Measurements from ENCODE around the gene FBXO8. TPM values are rescaled to one million over a fixed set of nuclear protein-coding genes. Genes with fewer than 3 reads are reported as not detected.

Gene FBXO8
- total and polyA plus RNA-seq, 4 donors = 15.6 to 48.0 (median 22.3) TPM

GRCh38 chr4:174216799-174217272 lies 66.6 kb downstream of the FBXO8 start:
- no peak for TF ChIP-seq CTCF (IDR thresholded peaks at IDR 0.05; ENCODE audit: control extremely low read depth, extremely low read depth)
- 6 to 14% methylated on average over 15 of the region's 15 CpGs for WGBS, 2 donors
- Histone ChIP-seq H3K4me1 (ENCODE audit: control insufficient read depth in 5 of 5, insufficient read depth in 5 of 5, low read length in 5 of 5) (peaks cover 0 to 41% (median 12%) of the 10 kb centered on the region in 5 donors), H3K9me3 (ENCODE audit: control insufficient read depth in 4 of 4, insufficient read depth in 3 of 4, low read length in 3 of 4) (peaks cover 0 to 4% (median 0%) of the 10 kb centered on the region in 4 donors), H3K27ac (ENCODE audit: low read depth in 1 of 2, low read length in 1 of 2) (no peak overlapping the region), H3K9ac (ENCODE audit: insufficient read depth in 1 of 2, low read length in 2 of 2) (no peak overlapping the region), H3K27me3 (ENCODE audit: control insufficient read depth in 3 of 3, insufficient read depth in 3 of 3, low read length in 2 of 3) (peaks cover 0 to 92% (median 81%) of the 10 kb centered on the region in 3 donors), H3K36me3 (ENCODE audit: control insufficient read depth in 4 of 4, insufficient read depth in 4 of 4, low read length in 4 of 4) (no peaks in the 10 kb centered on the region), H3K4me3 (no peak overlapping the region)
- ATAC-seq (ENCODE audit: insufficient read depth, low FRiP score) = no peak
- DNase-seq = no peak

GRCh38 chr4:174215961-174216680 lies 67.3 kb downstream of the FBXO8 start:
- WGBS, 2 donors = 6 to 7% methylated on average over 11 of the region's 11 CpGs
- H3K36me3 ChIP-seq (ENCODE audit: control insufficient read depth in 4 of 4, insufficient read depth in 4 of 4, low read length in 4 of 4) = no peaks in the 10 kb centered on the region
- no peak overlapping the region for H3K9ac ChIP-seq (ENCODE audit: insufficient read depth in 1 of 2, low read length in 2 of 2)
- H3K4me1 ChIP-seq (ENCODE audit: control insufficient read depth in 5 of 5, insufficient read depth in 5 of 5, low read length in 5 of 5) = peaks cover 0 to 46% (median 12%) of the 10 kb centered on the region in 5 donors
- H3K9me3 ChIP-seq (ENCODE audit: control insufficient read depth in 4 of 4, insufficient read depth in 3 of 4, low read length in 3 of 4) = peaks cover 0 to 7% (median 0%) of the 10 kb centered on the region in 4 donors
- DNase-seq (peak in 2 of 3 donors; percentile 46 to 66), ATAC-seq (ENCODE audit: insufficient read depth, low FRiP score) (no peak)
- no peak for TF ChIP-seq CTCF (IDR thresholded peaks at IDR 0.05; ENCODE audit: control extremely low read depth, extremely low read depth)
- no peak overlapping the region for H3K27ac ChIP-seq (ENCODE audit: low read depth in 1 of 2, low read length in 1 of 2)
- H3K4me3 ChIP-seq = no peak overlapping the region
- peaks cover 4 to 93% (median 84%) of the 10 kb centered on the region in 3 donors for H3K27me3 ChIP-seq (ENCODE audit: control insufficient read depth in 3 of 3, insufficient read depth in 3 of 3, low read length in 2 of 3)

GRCh38 chr4:174215057-174215456 lies 68.4 kb downstream of the FBXO8 start:
- no peak overlapping the region for H3K4me3 ChIP-seq
- H3K9me3 ChIP-seq (ENCODE audit: control insufficient read depth in 4 of 4, insufficient read depth in 3 of 4, low read length in 3 of 4) = peaks cover 0 to 7% (median 0%) of the 10 kb centered on the region in 4 donors
- 17 to 21% methylated on average over 5 of the region's 5 CpGs for WGBS, 2 donors
- no peak overlapping the region for H3K9ac ChIP-seq (ENCODE audit: insufficient read depth in 1 of 2, low read length in 2 of 2)
- peaks cover 0 to 47% (median 12%) of the 10 kb centered on the region in 5 donors for H3K4me1 ChIP-seq (ENCODE audit: control insufficient read depth in 5 of 5, insufficient read depth in 5 of 5, low read length in 5 of 5)
- no peak overlapping the region for H3K27ac ChIP-seq (ENCODE audit: low read depth in 1 of 2, low read length in 1 of 2)
- DNase-seq = peak in 2 of 3 donors; percentile 25 to 53
- H3K36me3 ChIP-seq (ENCODE audit: control insufficient read depth in 4 of 4, insufficient read depth in 4 of 4, low read length in 4 of 4) = no peaks in the 10 kb centered on the region
- no peak for ATAC-seq (ENCODE audit: insufficient read depth, low FRiP score)
- no peak for TF ChIP-seq CTCF (IDR thresholded peaks at IDR 0.05; ENCODE audit: control extremely low read depth, extremely low read depth)
- H3K27me3 ChIP-seq (ENCODE audit: control insufficient read depth in 3 of 3, insufficient read depth in 3 of 3, low read length in 2 of 3) = peaks cover 4 to 91% (median 89%) of the 10 kb centered on the region in 3 donors

Data from lung (tissue), 12 donors.